Activated CD4-positive, CD25-positive, alpha-beta regulatory T cell treated with anti-CD3 and anti-CD28 coated beads, Interleukin-2, amount 50 U/mL, for 24 hours (primary cell): Measurements from ENCODE around the gene STX12.
"Not testable (repeated sequence)": the region's sequence is repeated elsewhere in the genome, so short reads cannot be mapped to it uniquely, and the experiment has no call there.

Source experiments
- ATAC-seq, 2 donors: fragments of 150-1000 bp; cut with Tn5 transposase; one replicate each; pipeline ENCODE4 v1.10.0; 2021; ENCODE audit warnings: mild to moderate bottlenecking in 1 of 2, moderate library complexity in 1 of 2

STX12 gene

DNA sequence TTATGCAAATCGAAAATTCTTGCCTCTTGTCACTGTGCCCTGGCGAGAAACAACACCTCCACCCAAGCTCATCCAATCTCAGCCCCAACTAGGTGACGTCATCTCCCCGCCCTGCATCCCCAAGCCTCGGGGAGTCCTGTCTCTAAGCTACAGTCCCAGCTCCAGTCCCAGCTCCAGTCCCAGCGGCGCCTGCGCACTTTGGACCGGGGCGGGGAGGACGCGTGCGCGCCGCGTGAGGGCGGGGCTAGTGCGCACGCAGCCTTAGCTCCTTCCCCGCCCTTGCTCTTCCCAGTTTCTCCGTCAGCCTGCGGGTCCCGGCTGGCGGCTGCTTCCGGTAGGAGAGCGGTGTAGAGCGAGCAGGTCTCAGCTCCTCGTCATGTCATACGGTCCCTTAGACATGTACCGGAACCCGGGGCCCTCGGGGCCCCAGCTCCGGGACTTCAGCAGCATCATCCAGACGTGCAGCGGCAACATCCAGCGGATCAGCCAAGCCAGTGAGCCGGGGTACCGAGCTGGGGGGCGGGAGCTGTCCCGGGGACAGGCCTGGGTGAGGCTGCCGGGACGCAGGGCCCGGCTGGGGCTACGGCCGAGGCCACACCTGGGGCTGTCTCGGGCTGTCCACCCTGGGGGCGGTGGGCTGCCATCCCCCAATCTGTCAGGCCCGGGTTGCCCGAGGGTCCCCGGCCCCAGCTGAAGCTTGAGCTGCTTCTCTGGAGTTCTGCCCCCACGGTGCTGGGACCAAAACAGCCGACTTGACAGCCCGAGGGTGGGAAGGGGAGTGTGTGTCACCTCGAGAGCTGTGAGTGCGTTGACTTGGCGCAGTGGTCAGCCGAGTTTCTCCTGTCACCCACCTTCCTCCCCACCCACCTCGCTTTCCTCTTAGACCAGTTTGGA, at the start of gene STX12:
Gene STX12, plus strand, starts transcription at position 288 of the 894 bp plus-strand sequence. Its CDS starts 89 bp downstream, at position 377.
- peak; percentile 99 for ATAC-seq

DNA sequence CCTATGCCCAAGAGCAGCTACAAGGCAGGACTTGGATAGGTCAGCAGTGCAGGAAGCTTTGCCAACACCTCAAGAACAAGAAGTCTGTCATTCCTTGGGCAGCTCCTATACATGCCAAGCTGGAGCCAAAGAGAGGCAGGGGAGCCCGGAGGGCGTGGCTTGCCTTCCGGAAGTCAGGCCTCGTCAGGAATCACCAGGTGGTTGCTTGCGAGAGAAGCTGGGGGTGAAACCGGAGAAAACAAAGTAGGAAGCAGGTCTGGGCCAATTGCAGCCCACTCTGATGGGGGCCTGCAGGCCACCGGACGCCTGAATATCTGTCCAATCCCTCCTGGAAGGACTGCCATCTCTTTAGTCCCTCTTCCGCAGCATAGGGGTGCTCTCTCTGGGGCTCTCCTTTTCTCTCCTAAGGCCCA, 48.1 kb upstream of the STX12 start:
- no peak for ATAC-seq

DNA sequence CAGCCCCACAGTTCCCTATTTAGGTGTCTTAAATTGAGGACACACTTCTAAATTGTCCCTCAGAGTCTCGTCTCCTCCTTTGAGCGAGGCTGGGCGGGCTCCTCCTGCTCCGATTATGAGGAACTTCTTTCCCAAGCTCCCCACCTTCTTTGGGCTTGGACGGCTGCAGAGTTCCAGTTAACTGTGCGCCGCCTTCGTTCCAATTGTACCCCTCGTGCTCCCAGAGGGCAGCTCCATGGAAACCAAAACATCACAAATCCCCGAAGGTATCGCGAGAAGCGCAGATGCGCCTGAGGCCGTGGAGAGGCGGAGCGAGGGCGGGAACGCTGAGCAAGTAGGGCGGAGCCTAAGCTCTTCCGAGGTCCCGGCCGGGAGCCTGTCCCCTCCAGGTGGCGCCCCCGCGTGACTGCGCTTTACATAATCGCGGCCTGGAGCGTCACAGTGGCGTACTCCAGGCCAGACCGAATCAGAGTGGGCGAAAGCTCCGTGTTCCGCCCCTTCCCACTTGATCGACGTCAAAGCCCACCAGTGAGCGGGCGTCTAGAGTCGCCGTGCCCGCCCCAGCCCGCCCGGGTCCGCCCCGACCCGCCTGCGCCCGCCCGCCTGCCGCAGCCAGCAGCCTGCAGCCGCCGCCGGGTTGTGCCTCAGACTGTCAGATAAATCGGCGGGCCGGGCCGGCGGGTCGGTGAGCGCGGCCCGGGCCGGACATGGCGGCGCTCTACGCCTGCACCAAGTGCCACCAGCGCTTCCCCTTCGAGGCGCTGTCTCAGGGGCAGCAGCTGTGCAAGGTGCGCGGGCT, 47.4 kb upstream of the STX12 start, which contains the start of gene FAM76A:
Gene FAM76A, plus strand, starts transcription at position 588 of the 799 bp plus-strand sequence. Its CDS starts 120 bp downstream, at position 708.
- peak; percentile 95 to 96 for ATAC-seq

DNA sequence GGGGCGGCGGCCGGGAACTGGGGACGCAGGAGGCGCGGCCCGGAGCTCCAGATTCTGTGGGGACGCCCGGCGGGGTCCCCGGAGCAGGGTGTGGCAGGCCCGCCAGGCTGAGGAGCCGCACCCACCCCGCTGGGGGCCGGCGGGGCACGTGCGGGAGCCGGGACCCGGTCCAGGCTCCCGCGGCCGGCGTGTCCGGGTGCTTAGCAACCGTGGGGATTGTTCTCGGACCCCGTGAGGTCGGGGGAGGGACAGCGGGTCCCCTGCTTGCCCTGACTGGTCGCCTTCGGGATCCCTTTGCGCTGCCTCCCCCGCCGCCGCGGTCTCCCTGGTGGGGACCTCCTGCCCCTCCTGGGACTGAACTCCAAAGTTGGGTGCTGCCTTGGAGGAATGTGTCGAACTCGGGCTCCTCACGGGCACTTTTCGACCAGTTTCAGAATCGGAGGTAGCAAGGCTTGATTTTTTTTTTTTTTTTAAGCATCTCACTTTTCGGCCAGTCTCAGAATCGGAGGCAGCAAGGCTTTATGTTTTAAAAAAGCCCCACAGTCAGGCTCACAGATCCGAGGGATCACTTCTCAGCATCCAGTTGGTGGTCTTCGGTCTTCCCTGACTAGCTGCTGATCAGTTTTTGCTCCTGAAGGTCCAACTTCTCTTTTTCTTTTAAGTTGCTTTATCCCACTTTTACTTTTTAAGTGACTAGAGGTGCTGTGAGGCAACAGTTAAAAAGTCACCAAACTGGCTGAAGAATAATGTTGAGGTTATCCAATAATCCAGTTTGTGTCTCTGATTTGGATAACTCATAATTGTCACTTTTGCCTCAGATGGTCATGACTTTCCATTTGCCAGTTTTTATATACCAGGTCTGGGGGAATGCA, 46.6 kb upstream of the STX12 start:
- peak in 1 of 2 donors; percentile 8 for ATAC-seq

DNA sequence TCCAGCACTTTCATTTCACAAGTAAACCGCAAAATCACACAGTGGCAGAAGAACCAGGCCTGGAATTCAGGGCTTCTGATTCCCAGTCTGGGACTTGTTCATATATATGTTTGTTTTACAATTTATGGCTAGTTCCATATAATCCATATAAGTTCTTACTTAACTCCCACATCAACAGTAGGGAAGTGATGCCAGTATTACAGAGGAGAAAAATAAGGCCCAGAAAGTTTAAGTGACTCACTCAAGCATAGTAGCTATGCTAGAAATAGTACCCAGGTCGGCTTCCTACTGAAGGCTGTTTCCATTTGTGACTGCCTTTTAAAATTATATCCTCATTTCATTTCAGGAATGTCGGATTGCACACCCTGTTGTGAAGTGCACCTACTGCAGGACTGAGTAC, 45.9 kb upstream of the STX12 start:
- ATAC-seq, result no peak

DNA sequence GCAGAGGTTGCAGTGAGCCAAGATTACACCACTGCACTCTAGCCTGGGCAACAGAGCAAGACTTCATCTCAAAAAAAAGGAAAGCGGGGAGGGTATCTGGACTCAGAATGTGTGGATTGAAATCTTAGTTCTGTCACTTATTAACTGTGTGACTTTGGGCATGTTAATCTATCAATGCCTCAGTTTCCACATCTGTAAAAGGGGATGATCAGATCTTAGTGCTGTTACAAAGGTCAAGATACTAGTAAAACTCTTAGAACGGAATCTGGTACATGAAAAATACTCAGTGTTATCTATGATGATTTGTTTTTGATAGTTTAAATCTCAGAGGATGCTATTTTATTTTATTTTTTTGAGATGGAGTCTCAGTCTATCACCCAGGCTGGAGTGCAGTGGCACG, 36.8 kb upstream of the STX12 start:
- ATAC-seq, result no peak

DNA sequence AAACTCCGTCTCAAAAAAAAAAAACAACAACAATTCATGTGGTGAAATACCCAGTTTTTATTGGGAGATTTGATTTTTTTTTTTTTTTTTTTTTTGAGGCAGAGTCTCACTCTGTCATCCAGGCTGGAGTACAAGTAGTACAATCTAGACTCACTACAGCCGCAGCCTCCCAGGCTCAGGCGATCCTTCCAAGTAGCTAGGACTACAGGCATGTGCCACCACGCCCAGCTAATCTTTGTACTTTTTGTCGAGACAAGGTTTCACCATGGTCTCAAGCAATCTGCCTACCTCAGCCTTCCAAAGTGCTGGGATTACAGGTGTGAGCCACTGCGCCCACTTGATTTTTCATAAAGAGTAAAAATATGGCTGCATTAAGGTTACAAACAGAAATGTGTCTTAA, 31.9 kb upstream of the STX12 start:
- ATAC-seq, result no peak

DNA sequence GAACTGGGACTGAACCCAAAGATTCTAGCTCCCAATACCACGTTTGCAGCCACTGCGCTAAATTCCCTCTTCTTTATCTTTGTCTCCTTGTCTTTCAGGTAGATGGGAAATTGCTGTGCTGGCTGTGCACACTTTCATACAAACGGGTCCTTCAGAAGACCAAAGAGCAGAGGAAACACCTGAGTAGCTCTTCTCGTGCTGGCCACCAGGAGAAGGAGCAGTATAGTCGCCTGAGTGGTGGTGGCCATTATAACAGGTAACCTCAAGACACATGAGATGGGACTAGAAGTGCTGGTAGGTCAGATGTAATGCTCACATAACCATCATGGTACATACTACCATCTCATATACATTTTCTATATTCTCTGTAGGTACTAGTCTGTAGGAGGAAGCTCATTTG, 28.5 kb upstream of the STX12 start:
- ATAC-seq, result no peak

DNA sequence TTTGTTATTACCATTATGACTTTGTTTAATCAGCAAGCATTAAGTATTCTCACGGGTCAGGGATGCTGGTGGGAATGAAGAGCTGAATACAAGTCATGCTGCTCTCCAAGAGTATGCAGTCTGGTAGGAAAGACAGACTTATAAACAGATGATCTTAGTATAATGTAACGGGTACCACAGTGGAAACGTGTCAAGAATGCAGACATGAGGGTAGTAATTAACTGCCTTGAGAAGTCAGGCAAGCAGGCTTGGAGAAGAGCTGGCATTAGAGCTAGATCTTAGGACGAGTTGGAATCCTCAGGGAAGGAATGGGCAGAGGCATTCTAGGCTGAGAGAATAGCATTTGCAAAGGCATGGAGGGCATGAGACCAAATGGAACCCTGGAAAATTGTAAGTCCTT, 27.6 kb upstream of the STX12 start:
- ATAC-seq, result no peak

DNA sequence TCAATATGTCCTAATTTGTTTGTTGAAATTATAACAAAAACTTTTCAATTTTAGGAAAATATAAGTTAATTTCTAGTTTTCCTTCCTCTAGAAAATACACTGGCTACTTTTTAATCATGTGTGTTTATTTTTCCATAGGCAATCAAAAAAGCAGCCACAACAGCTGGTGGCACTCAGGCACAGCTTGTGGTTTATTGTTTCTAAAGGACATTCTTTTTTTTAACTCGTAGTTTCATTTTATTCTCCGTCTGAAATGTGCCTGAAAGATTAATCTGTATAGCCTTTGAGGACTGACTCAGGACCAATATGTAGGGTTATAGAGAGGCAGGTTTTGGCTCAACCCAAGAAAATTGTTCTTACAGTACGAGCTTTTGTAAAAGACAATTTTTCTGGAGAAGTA, 20.7 kb upstream of the STX12 start:
- ATAC-seq, result no peak

DNA sequence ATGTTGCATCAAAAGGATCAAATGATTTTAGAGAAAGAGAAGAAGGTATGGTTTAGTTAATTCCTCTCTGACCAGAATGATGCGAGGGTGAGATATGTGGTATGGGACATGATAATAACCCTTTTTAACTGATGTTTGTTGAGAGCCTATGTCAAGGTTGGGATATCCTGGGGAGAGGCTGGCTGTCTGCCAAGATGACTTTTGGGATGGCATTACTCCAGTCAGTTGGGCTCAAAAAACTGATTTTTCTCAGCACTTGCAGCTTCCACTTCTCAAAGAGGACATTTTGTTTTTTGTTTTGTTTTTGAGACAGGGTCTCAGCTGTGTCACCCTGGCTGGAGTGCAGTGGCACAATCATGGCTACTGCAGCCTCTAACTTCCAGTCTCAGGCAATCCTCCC, 17.7 kb upstream of the STX12 start:
- no peak for ATAC-seq

DNA sequence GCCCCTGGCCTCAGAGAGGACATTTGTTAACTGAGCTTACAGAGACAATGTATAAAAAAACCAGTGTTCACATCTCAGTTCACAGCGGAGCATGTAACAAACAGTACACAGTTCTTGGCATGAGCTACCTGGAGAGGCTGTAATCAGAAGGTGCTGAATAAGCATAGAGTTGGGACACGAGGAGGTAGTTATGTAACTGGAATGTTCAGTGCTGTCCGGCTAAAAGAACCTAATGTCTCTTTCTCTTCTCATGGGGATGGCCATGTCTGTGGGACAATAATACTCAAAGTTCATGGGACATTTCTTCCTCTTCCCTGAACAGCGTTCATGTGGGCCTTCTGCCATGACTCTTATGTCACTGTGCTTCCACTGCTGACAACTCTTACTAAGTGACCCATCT, 17.2 kb upstream of the STX12 start:
- no peak for ATAC-seq

DNA sequence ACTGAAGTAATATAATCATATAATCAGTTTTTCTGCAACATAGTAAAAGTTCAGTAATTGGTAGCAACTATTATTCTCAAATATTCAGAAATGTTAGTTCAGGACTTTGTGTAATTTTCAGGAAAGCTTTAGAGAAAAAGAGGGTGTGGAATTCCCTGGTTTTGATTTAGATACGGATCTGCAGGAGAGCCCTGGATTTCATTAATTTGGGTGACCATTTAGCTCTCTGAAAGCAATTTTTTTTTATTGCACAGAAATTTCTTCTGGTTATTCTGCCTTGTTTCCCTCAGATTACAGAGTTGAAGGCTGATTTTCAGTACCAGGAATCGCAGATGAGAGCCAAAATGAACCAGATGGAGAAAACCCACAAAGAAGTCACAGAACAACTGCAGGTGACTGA, 13.8 kb upstream of the STX12 start:
- no peak for ATAC-seq

DNA sequence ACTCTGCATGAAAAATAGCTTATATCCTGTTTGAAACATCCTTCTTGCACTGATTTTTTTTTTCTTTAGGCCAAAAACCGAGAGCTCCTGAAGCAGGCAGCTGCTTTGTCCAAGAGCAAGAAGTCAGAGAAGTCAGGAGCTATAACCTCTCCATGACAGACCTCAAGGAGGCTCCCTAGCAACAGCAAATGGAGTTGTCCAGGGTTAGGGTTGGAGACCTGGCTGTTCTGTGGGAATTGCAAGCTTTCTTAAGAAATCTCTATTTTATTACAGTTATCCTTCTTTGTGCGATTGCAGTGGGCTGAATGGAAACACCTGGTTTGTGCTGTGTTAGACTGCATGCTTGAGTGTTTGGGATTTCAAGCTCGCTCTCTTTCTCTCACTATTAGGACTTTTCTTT, 12.6 kb upstream of the STX12 start:
- ATAC-seq, result no peak

DNA sequence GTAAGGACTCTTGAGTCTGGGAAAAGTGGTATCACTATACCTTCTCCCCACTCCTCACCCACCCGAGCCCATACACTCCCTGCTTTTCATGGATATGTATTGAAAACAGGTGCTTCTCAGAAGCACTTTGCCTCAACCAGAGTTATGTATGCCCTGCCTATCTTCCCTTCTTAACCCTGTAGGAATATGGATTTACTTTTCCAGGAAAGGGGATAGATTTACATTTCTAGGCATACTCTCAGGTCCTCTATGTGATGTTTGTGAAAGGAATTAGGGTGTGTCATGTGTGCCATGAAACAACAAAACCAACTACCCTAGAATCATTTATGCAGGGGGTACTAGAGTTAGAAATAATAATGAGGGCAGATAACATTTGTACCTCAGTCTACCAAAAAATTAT, 11.0 kb upstream of the STX12 start:
- ATAC-seq, result no peak

DNA sequence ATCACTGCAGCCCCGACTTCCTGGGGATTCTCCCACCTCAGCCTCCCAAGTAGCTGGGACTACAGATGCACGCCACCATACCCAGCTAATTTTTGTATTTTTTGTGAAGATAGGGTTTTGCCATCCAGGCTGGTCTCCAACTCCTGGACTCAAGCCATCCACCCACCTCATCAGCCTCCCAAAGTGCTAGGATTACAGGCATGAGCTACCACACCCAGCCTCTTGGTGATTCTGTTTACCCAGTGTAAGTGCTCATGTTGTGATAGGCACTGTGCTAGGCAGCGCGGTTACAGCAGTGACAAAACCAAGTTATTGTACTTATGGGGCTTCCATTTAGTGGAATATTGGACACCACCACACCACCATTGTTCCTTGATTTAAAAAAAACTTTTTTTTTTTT, 9.7 kb upstream of the STX12 start:
- ATAC-seq, result no peak

DNA sequence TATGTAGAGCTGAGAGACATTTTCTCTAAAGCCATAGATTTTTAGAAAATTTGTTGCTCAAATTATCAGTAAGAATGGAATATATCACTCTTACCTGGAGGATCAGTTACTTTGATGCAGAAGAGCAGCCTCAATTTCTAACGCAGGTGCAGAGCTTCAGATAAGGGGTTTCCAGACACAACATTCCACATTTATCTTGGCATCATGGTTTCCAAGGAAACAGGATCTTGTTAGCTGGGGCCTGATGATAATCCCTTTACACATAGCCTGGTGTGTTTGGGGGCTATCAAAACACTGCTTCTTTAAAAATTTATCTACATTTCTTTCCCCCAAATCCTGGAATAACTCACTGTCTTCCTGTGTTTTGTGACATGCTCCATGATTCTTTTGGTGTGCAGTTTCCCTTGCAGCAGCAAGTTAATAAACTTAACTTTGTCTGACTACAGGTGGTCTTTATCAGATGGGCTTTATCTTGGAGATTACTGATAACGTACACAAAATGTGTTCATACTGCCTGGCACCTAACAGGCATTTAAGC, 2.7 kb upstream of the STX12 start:
- no peak for ATAC-seq

DNA sequence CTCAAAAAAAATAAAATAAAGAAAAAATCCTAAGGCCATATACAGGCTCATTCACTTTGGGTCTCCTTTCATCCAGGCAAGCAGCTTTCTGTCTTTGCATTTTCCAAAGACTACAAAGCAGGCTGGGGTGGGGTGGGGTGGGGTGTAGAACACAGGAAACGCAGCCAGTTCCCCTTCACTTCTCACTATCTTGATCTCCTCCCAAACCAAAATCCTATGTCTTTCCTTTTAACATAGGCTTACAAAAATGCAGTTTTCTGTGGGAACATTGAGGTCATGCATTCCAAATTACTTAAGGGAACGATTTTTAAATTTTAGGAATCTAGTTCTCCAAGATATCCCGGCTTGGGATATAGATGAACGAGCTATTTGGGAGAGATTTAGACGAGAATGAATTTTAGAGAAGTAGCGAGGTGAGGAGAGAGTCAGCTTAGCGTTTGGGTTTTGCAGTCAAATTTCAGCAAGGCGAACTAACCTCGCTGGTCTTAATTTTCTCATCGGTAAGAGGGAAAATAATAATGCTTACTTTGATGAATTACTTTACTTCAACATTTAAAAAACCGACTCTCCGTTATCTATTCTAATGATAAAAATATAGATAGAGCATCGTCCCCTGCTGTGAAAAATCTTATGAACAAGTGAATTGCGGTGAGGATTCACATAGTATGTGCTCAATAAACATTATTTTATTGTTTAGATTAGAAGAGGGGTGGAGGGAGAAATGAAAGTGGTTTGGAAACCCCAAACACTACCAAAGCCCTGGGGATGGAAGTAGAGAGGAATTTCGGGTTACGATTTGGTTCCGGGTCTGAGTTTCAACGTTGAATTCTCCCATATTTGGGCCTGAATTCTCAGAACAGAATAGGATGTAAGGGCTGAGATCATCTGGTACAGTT, 735 bp upstream of the STX12 start:
- no peak for ATAC-seq

DNA sequence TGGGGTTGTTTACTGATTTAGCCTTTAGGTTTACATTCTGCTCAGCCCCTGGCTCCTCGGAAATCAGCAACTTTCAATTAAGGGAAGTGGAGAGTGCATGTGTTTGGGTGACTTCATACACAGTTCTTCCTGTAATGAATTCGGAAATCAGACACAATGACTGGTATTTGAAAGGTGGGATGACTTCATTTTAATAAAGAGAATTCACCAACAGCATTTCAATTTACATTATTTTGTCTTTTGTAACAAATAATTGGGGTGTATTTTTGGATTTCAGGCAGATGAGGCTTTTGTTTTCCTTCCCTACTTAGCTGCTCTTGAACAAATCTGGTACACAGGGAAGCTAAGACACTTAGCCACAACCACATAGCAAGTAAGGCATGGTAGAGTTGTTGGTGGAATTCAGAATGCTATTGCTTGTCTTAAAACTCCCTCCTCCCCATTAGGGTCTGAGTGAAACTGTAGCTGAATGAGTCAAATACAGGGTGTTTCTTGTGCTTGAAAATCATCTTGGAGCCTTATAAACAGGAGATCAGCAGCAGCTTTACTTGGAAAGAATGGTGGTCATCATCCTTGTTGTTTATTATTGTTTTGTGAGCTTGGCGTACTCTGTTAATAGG, 917 bp downstream of the STX12 start:
- peak in 1 of 2 donors; percentile 3 for ATAC-seq

DNA sequence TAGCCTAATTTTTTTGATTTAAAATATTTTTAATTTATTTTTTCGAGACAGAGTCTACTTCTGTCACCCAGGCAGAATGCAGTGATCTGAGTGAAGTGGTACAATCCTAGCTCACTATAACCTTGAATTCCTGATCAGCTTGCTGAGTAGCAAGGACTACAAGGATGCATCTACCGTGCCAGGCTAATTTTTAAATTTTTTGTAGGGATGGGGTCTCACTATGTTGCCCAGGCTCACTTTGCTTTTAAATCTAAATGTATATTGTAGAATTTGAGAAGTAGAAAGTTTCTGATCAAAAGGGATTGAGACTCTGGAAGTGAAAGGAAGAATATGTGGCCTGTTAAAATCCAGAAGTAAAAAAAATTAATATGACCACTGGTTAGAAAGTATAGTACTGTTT, 1.6 kb downstream of the STX12 start:
- ATAC-seq, result no peak

DNA sequence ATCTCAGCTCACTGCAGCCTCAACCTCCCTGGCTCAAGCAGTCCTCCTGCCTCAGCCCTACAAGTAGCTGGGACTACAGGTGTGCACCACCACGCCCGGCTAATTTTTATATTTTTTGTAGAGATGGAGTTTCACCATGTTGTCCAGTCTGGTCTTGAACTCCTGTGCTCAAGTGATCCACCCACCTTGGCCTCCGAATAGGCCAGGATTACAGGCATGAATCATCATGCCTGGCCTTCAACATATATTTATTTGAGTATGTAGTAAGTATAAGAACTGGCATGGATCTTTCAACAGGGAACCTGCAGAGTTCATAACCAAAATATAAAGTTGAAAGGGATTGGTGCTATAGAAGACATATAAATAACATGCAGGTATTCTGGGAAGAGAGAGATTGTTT, 2.3 kb downstream of the STX12 start:
- ATAC-seq, result not testable (repeated sequence)
